GM19467 (cell line): ENCODE results near the gene SIN3A.
"Not testable (repeated sequence)": the region's sequence is repeated elsewhere in the genome, so short reads cannot be mapped to it uniquely, and the experiment has no call there.

ENCODE experiments used
- ATAC-seq: cut with Tn5 transposase; IDR thresholded peaks from one replicate; pipeline ENCODE4 v1.9.1; 2021; ENCODE audit warnings: mild to moderate bottlenecking, moderate library complexity; ENCODE audit not compliant: unreplicated experiment

Gene SIN3A

GRCh38 chr15:75358771-75359536 is 92.5 kb downstream of the SIN3A start:
- ATAC-seq = no peak

GRCh38 chr15:75357976-75358673 is 93.4 kb downstream of the SIN3A start:
- no peak for ATAC-seq

- ATAC-seq = no peak
Measured at GRCh38 chr15:75356517-75356916, 95.0 kb downstream of the SIN3A start.

- no peak for ATAC-seq
Measured at GRCh38 chr15:75356006-75356405, 95.5 kb downstream of the SIN3A start.

GRCh38 chr15:75355369-75355768 is 96.1 kb downstream of the SIN3A start:
- no peak for ATAC-seq

- no peak for ATAC-seq
Measured at GRCh38 chr15:75354454-75354853, 97.0 kb downstream of the SIN3A start.

GRCh38 chr15:75353604-75354003 is 97.9 kb downstream of the SIN3A start:
- ATAC-seq = no peak

GRCh38 chr15:75352186-75353080 is 99.1 kb downstream of the SIN3A start:
- ATAC-seq = no peak

- no peak for ATAC-seq
Measured at GRCh38 chr15:75350601-75351361, 100.7 kb downstream of the SIN3A start.

- ATAC-seq = no peak
Measured at GRCh38 chr15:75349851-75350588, 101.5 kb downstream of the SIN3A start.

GRCh38 chr15:75349351-75349669 is 102.2 kb downstream of the SIN3A start:
- ATAC-seq = not testable (repeated sequence)

- no peak for ATAC-seq
Measured at GRCh38 chr15:75348562-75349350, 102.7 kb downstream of the SIN3A start.

GRCh38 chr15:75348034-75348561 is 103.4 kb downstream of the SIN3A start:
- ATAC-seq = no peak

GRCh38 chr15:75347222-75348033 is 104.1 kb downstream of the SIN3A start:
- peak; percentile 46 for ATAC-seq

- ATAC-seq = peak; percentile 13
Measured at GRCh38 chr15:75346796-75347221, 104.7 kb downstream of the SIN3A start, which contains the start of gene NEIL1. TSS of gene NEIL1 (plus strand) at chr15:75347039. CDS start at chr15:75348906, 1,867 bp downstream.

GRCh38 chr15:75343953-75344352 is 107.5 kb downstream of the SIN3A start:
- not testable (repeated sequence) for ATAC-seq

- ATAC-seq = no peak
Measured at GRCh38 chr15:75342221-75342620, 109.3 kb downstream of the SIN3A start.
